ENCODE measurements around the gene FSIP2. TPM values are rescaled to one million over a fixed set of nuclear protein-coding genes. Genes with fewer than 3 reads are reported as not detected.
A peak's percentile ranks its signal among the peaks of the same experiment; 100 is the strongest.

FSIP2 gene
- total and polyA plus RNA-seq, 2 experiments from 2014 or later: 1.9 to 8.6 TPM

- no peak overlapping the region for H3K4me3 ChIP-seq
- H3K79me2 ChIP-seq: no peaks in the 10 kb centered on the region
- H2AFZ ChIP-seq: no peak overlapping the region
- H3K27ac ChIP-seq: no peak overlapping the region
- H3K4me1 ChIP-seq (ENCODE audit: insufficient read depth): no peaks in the 10 kb centered on the region
- WGBS (ENCODE audit: low lambda C conversion rate, missing lambda C conversion rate): 84% methylated on average over 2 of the region's 2 CpGs
- DNase-seq (ENCODE audit: low spot score): no peak
- H4K20me1 ChIP-seq (ENCODE audit: insufficient read depth, poor library complexity, severe bottlenecking): no peaks in the 10 kb centered on the region
- H3K27me3 ChIP-seq: no peaks in the 10 kb centered on the region
- H3K9me2 ChIP-seq (replicated peaks; ENCODE audit: insufficient read depth): no peaks in the 10 kb centered on the region
- no peaks in the 10 kb centered on the region for H3K9me3 ChIP-seq (ENCODE audit: low read depth)
- H3K36me3 ChIP-seq (replicated peaks; ENCODE audit: insufficient read depth, low read depth): no peaks in the 10 kb centered on the region
- TF ChIP-seq CTCF (IDR thresholded peaks at IDR 0.05; ENCODE audit: poor library complexity): no peak
- no peak for TF ChIP-seq EZH2 (IDR thresholded peaks at IDR 0.05; ENCODE audit: borderline replicate concordance)
- no peak for TF ChIP-seq EZH2phosphoT487 (IDR thresholded peaks at IDR 0.05; ENCODE audit: low read depth, severe bottlenecking, unreplicated experiment)
- no peak overlapping the region for H3K4me2 ChIP-seq
Observed at GRCh38 chr2:185695711-185696235, 42.8 kb upstream of the FSIP2 start.

GRCh38 chr2:185700883-185701282 is 37.7 kb upstream of the FSIP2 start:
- H3K79me2 ChIP-seq: no peaks in the 10 kb centered on the region
- no peaks in the 10 kb centered on the region for H3K9me2 ChIP-seq (replicated peaks; ENCODE audit: insufficient read depth)
- H3K27ac ChIP-seq: no peak overlapping the region
- no peak overlapping the region for H3K4me2 ChIP-seq
- no peaks in the 10 kb centered on the region for H3K27me3 ChIP-seq
- no peak overlapping the region for H2AFZ ChIP-seq
- no peak for DNase-seq (ENCODE audit: low spot score)
- H3K9me3 ChIP-seq (ENCODE audit: low read depth): no peaks in the 10 kb centered on the region
- WGBS (ENCODE audit: low lambda C conversion rate, missing lambda C conversion rate): 56% methylated on average over 4 of the region's 4 CpGs
- H4K20me1 ChIP-seq (ENCODE audit: insufficient read depth, poor library complexity, severe bottlenecking): no peaks in the 10 kb centered on the region
- TF ChIP-seq EZH2phosphoT487 (IDR thresholded peaks at IDR 0.05; ENCODE audit: low read depth, severe bottlenecking, unreplicated experiment): no peak
- no peak for TF ChIP-seq CTCF (IDR thresholded peaks at IDR 0.05; ENCODE audit: poor library complexity)
- no peak for TF ChIP-seq EZH2 (IDR thresholded peaks at IDR 0.05; ENCODE audit: borderline replicate concordance)
- no peak overlapping the region for H3K4me3 ChIP-seq
- no peaks in the 10 kb centered on the region for H3K4me1 ChIP-seq (ENCODE audit: insufficient read depth)
- no peaks in the 10 kb centered on the region for H3K36me3 ChIP-seq (replicated peaks; ENCODE audit: insufficient read depth, low read depth)

- WGBS (ENCODE audit: low lambda C conversion rate, missing lambda C conversion rate): 60% methylated on average over 1 of the region's 1 CpG
- Histone ChIP-seq H3K27me3 (no peaks in the 10 kb centered on the region), H3K9me3 (ENCODE audit: low read depth) (no peaks in the 10 kb centered on the region), H3K79me2 (no peaks in the 10 kb centered on the region), H2AFZ (no peak overlapping the region), H4K20me1 (ENCODE audit: insufficient read depth, poor library complexity, severe bottlenecking) (no peaks in the 10 kb centered on the region), H3K27ac (peak overlapping the region; percentile 47), H3K4me3 (no peak overlapping the region), H3K9me2 (replicated peaks; ENCODE audit: insufficient read depth) (no peaks in the 10 kb centered on the region), H3K4me1 (ENCODE audit: insufficient read depth) (no peaks in the 10 kb centered on the region), H3K36me3 (replicated peaks; ENCODE audit: insufficient read depth, low read depth) (no peaks in the 10 kb centered on the region), H3K4me2 (peak overlapping the region; percentile 30)
- DNase-seq (ENCODE audit: low spot score): peak; percentile 35
- no peak for TF ChIP-seq EZH2phosphoT487 (IDR thresholded peaks at IDR 0.05; ENCODE audit: low read depth, severe bottlenecking, unreplicated experiment)
- TF ChIP-seq EZH2 (IDR thresholded peaks at IDR 0.05; ENCODE audit: borderline replicate concordance): no peak
- TF ChIP-seq CTCF (IDR thresholded peaks at IDR 0.05; ENCODE audit: poor library complexity): no peak
Observed at GRCh38 chr2:185734658-185735057, 3.9 kb upstream of the FSIP2 start.
